GM19351 (cell line): Measurements from ENCODE around the gene EIF2S2.
A peak's percentile ranks its signal among the peaks of the same experiment; 100 is the strongest.

ENCODE experiments used
- ATAC-seq: cut with Tn5 transposase; IDR thresholded peaks from one replicate; pipeline ENCODE4 v1.9.1; 2021; ENCODE audit warnings: mild to moderate bottlenecking, moderate library complexity; ENCODE audit not compliant: unreplicated experiment

The EIF2S2 gene

GRCh38 chr20:34090645-34091044 lies 21.4 kb downstream of the EIF2S2 start:
- no peak for ATAC-seq

GRCh38 chr20:34089655-34090345 lies 22.2 kb downstream of the EIF2S2 start:
- ATAC-seq, result no peak

GRCh38 chr20:34089175-34089479 lies 22.9 kb downstream of the EIF2S2 start:
- ATAC-seq, result no peak

- ATAC-seq, result no peak
Measured at GRCh38 chr20:34088305-34089174, 23.5 kb downstream of the EIF2S2 start.

GRCh38 chr20:34085544-34086040 lies 26.5 kb downstream of the EIF2S2 start:
- ATAC-seq, result no peak

GRCh38 chr20:34084227-34084923 lies 27.7 kb downstream of the EIF2S2 start:
- ATAC-seq, result no peak

GRCh38 chr20:34083781-34084180 lies 28.3 kb downstream of the EIF2S2 start:
- no peak for ATAC-seq

GRCh38 chr20:34083137-34083536 lies 28.9 kb downstream of the EIF2S2 start:
- ATAC-seq, result no peak

GRCh38 chr20:34082232-34082887 lies 29.7 kb downstream of the EIF2S2 start:
- no peak for ATAC-seq

GRCh38 chr20:34079818-34080217 lies 32.2 kb downstream of the EIF2S2 start:
- ATAC-seq, result no peak

GRCh38 chr20:34078540-34078939 lies 33.5 kb downstream of the EIF2S2 start:
- no peak for ATAC-seq

- no peak for ATAC-seq
Measured at GRCh38 chr20:34076952-34077351, 35.1 kb downstream of the EIF2S2 start.

- no peak for ATAC-seq
Measured at GRCh38 chr20:34075647-34076046, 36.4 kb downstream of the EIF2S2 start.

GRCh38 chr20:34074101-34074760 lies 37.8 kb downstream of the EIF2S2 start:
- ATAC-seq, result no peak

- ATAC-seq, result no peak
Measured at GRCh38 chr20:34072778-34073177, 39.3 kb downstream of the EIF2S2 start.

- no peak for ATAC-seq
Measured at GRCh38 chr20:34072076-34072475, 40.0 kb downstream of the EIF2S2 start.

- ATAC-seq, result no peak
Measured at GRCh38 chr20:34070859-34071258, 41.2 kb downstream of the EIF2S2 start.

GRCh38 chr20:34070079-34070439 lies 42.0 kb downstream of the EIF2S2 start:
- no peak for ATAC-seq

GRCh38 chr20:34069341-34070078 lies 42.5 kb downstream of the EIF2S2 start:
- ATAC-seq, result peak; percentile 72

GRCh38 chr20:34068001-34068400 lies 44.0 kb downstream of the EIF2S2 start:
- no peak for ATAC-seq
